ENCODE measurements around the gene TBC1D22A.

Gene TBC1D22A

GRCh38 chr22:46878191-46878948 is 115.9 kb downstream of the TBC1D22A start:
- Histone ChIP-seq H4K20me1 (ENCODE audit: insufficient read depth, low read length) (no peaks in the 10 kb centered on the region), H3K9me3 (replicated peaks; ENCODE audit: insufficient read depth, low read length) (no peaks in the 10 kb centered on the region), H3K9me2 (replicated peaks; ENCODE audit: insufficient read depth, low read length) (no peaks in the 10 kb centered on the region), H3K9ac (ENCODE audit: low read length) (no peak overlapping the region), H3K4me3 (ENCODE audit: low read length) (no peak overlapping the region), H3K27ac (ENCODE audit: low read length) (no peak overlapping the region), H3K36me3 (replicated peaks; ENCODE audit: insufficient read depth, low read length) (no peaks in the 10 kb centered on the region), H3K27me3 (replicated peaks; ENCODE audit: insufficient read depth, low read length) (no peaks in the 10 kb centered on the region), H3K79me2 (ENCODE audit: low read length) (peaks cover 13% of the 10 kb centered on the region; the same call in 1 of the 2 replicates), H3K4me2 (ENCODE audit: low read depth, low read length) (no peak overlapping the region), H2AFZ (ENCODE audit: low read length) (no peak overlapping the region), H3K4me1 (ENCODE audit: low read length) (no peaks in the 10 kb centered on the region), H3F3A (ENCODE audit: insufficient read depth, low read length) (no peaks in the 10 kb centered on the region)
- DNase-seq, result no peak
- no peak for TF ChIP-seq EZH2 (optimal IDR thresholded peaks at IDR 0.05; ENCODE audit: low read depth, low read length)

GRCh38 chr22:46879083-46879482 is 116.6 kb downstream of the TBC1D22A start:
- Histone ChIP-seq H3K9me3 (replicated peaks; ENCODE audit: insufficient read depth, low read length) (no peaks in the 10 kb centered on the region), H3K4me2 (ENCODE audit: low read depth, low read length) (no peak overlapping the region), H4K20me1 (ENCODE audit: insufficient read depth, low read length) (no peaks in the 10 kb centered on the region), H3K36me3 (replicated peaks; ENCODE audit: insufficient read depth, low read length) (no peaks in the 10 kb centered on the region), H3K79me2 (ENCODE audit: low read length) (peaks cover 17% of the 10 kb centered on the region), H3K4me3 (ENCODE audit: low read length) (no peak overlapping the region), H3K9me2 (replicated peaks; ENCODE audit: insufficient read depth, low read length) (no peaks in the 10 kb centered on the region), H3K27me3 (replicated peaks; ENCODE audit: insufficient read depth, low read length) (no peaks in the 10 kb centered on the region), H3K4me1 (ENCODE audit: low read length) (no peaks in the 10 kb centered on the region), H2AFZ (ENCODE audit: low read length) (no peak overlapping the region), H3K27ac (ENCODE audit: low read length) (no peak overlapping the region), H3K9ac (ENCODE audit: low read length) (no peak overlapping the region), H3F3A (ENCODE audit: insufficient read depth, low read length) (no peaks in the 10 kb centered on the region)
- DNase-seq, result no peak
- no peak for TF ChIP-seq EZH2 (optimal IDR thresholded peaks at IDR 0.05; ENCODE audit: low read depth, low read length)
- no peak for TF ChIP-seq EZH2phosphoT487 (IDR thresholded peaks at IDR 0.05; ENCODE audit: low read length)
- no peak for TF ChIP-seq CTCF (IDR thresholded peaks at IDR 0.05; ENCODE audit: low read length)

GRCh38 chr22:46881373-46882118 is 119.1 kb downstream of the TBC1D22A start:
- H3K9me3 ChIP-seq (replicated peaks; ENCODE audit: insufficient read depth, low read length), result no peaks in the 10 kb centered on the region
- no peak overlapping the region for H3K4me3 ChIP-seq (ENCODE audit: low read length)
- H3K4me2 ChIP-seq (ENCODE audit: low read depth, low read length), result no peak overlapping the region
- no peaks in the 10 kb centered on the region for H3F3A ChIP-seq (ENCODE audit: insufficient read depth, low read length)
- TF ChIP-seq CTCF (IDR thresholded peaks at IDR 0.05; ENCODE audit: low read length), result no peak
- TF ChIP-seq EZH2 (optimal IDR thresholded peaks at IDR 0.05; ENCODE audit: low read depth, low read length), result no peak
- TF ChIP-seq EZH2phosphoT487 (IDR thresholded peaks at IDR 0.05; ENCODE audit: low read length), result no peak
- DNase-seq, result no peak
- H3K36me3 ChIP-seq (replicated peaks; ENCODE audit: insufficient read depth, low read length), result no peaks in the 10 kb centered on the region
- H3K27me3 ChIP-seq (replicated peaks; ENCODE audit: insufficient read depth, low read length), result no peaks in the 10 kb centered on the region
- peaks cover 14% of the 10 kb centered on the region for H3K79me2 ChIP-seq (ENCODE audit: low read length)
- no peak overlapping the region for H3K9ac ChIP-seq (ENCODE audit: low read length)
- no peak overlapping the region for H3K27ac ChIP-seq (ENCODE audit: low read length)
- no peaks in the 10 kb centered on the region for H3K4me1 ChIP-seq (ENCODE audit: low read length)
- no peaks in the 10 kb centered on the region for H3K9me2 ChIP-seq (replicated peaks; ENCODE audit: insufficient read depth, low read length)
- H4K20me1 ChIP-seq (ENCODE audit: insufficient read depth, low read length), result no peaks in the 10 kb centered on the region
- no peak overlapping the region for H2AFZ ChIP-seq (ENCODE audit: low read length)
